Measurements from ENCODE around the gene RFNG. TPM values are rescaled to one million over a fixed set of nuclear protein-coding genes. Genes with fewer than 3 reads are reported as not detected.

Gene RFNG
- total RNA-seq, 4 donors from 2014 or later = 33.2 to 92.0 (median 48.8) TPM

- in situ Hi-C loops (cut with MboI; ENCODE audit: low pct_ligation_motif_present in 1 of 4, low pct_unique_long_range_greater_than_20kb in 1 of 4, low sequenced_read_pairs in 3 of 4) (no loop called here), intact Hi-C loops (cut with DNase I; ENCODE audit: low total_unique reads) (no loop called here)
- no peak for DNase-seq
- peaks cover 0 to 46% (median 22%) of the 10 kb centered on the region in 4 donors for H3K36me3 ChIP-seq
- H3K27me3 ChIP-seq = no peaks in the 10 kb centered on the region
- 92% methylated on average over 37 of the region's 37 CpGs; no CpG with 5 or more reads in 1 of the 2 donors for WGBS, 2 donors (ENCODE audit: low coverage in 1 of 2)
- H3K9me3 ChIP-seq = no peaks in the 10 kb centered on the region
- H3K4me1 ChIP-seq = peaks cover 21 to 31% (median 25%) of the 10 kb centered on the region in 4 donors
- H3K4me3 ChIP-seq = no peak overlapping the region
- TF ChIP-seq POLR2A (IDR thresholded peaks at IDR 0.05) = no peak
- TF ChIP-seq CTCF (IDR thresholded peaks at IDR 0.05) = no peak
- TF ChIP-seq POLR2AphosphoS5 (IDR thresholded peaks at IDR 0.05) = no peak
- no peak for TF ChIP-seq EP300 (IDR thresholded peaks at IDR 0.05; ENCODE audit: low read depth)
- H3K27ac ChIP-seq = no peak overlapping the region
Observed at GRCh38 chr17:82094931-82095776, 43.5 kb upstream of the RFNG start.

- no peak for DNase-seq
- Histone ChIP-seq H3K4me3 (no peak overlapping the region), H3K4me1 (peaks cover 11 to 18% (median 13%) of the 10 kb centered on the region in 4 donors), H3K27ac (no peak overlapping the region), H3K36me3 (peaks cover 0 to 65% (median 32%) of the 10 kb centered on the region in 4 donors), H3K9me3 (no peaks in the 10 kb centered on the region), H3K27me3 (no peaks in the 10 kb centered on the region)
- 95% methylated on average over 21 of the region's 40 CpGs; no CpG with 5 or more reads in 1 of the 2 donors for WGBS, 2 donors (ENCODE audit: low coverage in 1 of 2)
- no peak for TF ChIP-seq EP300 (IDR thresholded peaks at IDR 0.05; ENCODE audit: low read depth)
- in situ Hi-C loops (cut with MboI; ENCODE audit: low pct_ligation_motif_present in 1 of 4, low pct_unique_long_range_greater_than_20kb in 1 of 4, low sequenced_read_pairs in 3 of 4) = no loop called here
- intact Hi-C loops (cut with DNase I; ENCODE audit: low total_unique reads) = no loop called here
Observed at GRCh38 chr17:82092995-82093751, 41.6 kb upstream of the RFNG start.

GRCh38 chr17:82092628-82092994 lies 41.0 kb upstream of the RFNG start:
- H3K36me3 ChIP-seq = peaks cover 0 to 71% (median 35%) of the 10 kb centered on the region in 4 donors
- TF ChIP-seq POLR2A (IDR thresholded peaks at IDR 0.05) = no peak
- TF ChIP-seq EP300 (IDR thresholded peaks at IDR 0.05; ENCODE audit: low read depth) = no peak
- no peak for TF ChIP-seq CTCF (IDR thresholded peaks at IDR 0.05)
- no peak for TF ChIP-seq POLR2AphosphoS5 (IDR thresholded peaks at IDR 0.05)
- no peak overlapping the region for H3K4me3 ChIP-seq
- H3K27me3 ChIP-seq = no peaks in the 10 kb centered on the region
- no peak overlapping the region for H3K27ac ChIP-seq
- WGBS, 2 donors (ENCODE audit: low coverage in 1 of 2) = 94% methylated on average over 19 of the region's 20 CpGs; no CpG with 5 or more reads in 1 of the 2 donors
- H3K4me1 ChIP-seq = peaks cover 11 to 17% (median 13%) of the 10 kb centered on the region in 4 donors
- in situ Hi-C loops (cut with MboI; ENCODE audit: low pct_ligation_motif_present in 1 of 4, low pct_unique_long_range_greater_than_20kb in 1 of 4, low sequenced_read_pairs in 3 of 4) = no loop called here
- intact Hi-C loops (cut with DNase I; ENCODE audit: low total_unique reads) = no loop called here
- peak; percentile 7 for DNase-seq
- no peaks in the 10 kb centered on the region for H3K9me3 ChIP-seq

- TF ChIP-seq CTCF (IDR thresholded peaks at IDR 0.05) (no peak), POLR2AphosphoS5 (IDR thresholded peaks at IDR 0.05) (no peak), POLR2A (IDR thresholded peaks at IDR 0.05) (no peak), EP300 (IDR thresholded peaks at IDR 0.05; ENCODE audit: low read depth) (no peak)
- H3K4me3 ChIP-seq = no peak overlapping the region
- H3K9me3 ChIP-seq = no peaks in the 10 kb centered on the region
- peaks cover 0 to 75% (median 38%) of the 10 kb centered on the region in 4 donors for H3K36me3 ChIP-seq
- H3K27ac ChIP-seq = no peak overlapping the region
- no peaks in the 10 kb centered on the region for H3K27me3 ChIP-seq
- intact Hi-C loops (cut with DNase I; ENCODE audit: low total_unique reads) = no loop called here
- DNase-seq = no peak
- WGBS, 2 donors (ENCODE audit: low coverage in 1 of 2) = 93% methylated on average over 17 of the region's 23 CpGs; no CpG with 5 or more reads in 1 of the 2 donors
- in situ Hi-C loops (cut with MboI; ENCODE audit: low pct_ligation_motif_present in 1 of 4, low pct_unique_long_range_greater_than_20kb in 1 of 4, low sequenced_read_pairs in 3 of 4) = no loop called here
- peaks cover 9 to 12% (median 10%) of the 10 kb centered on the region in 4 donors for H3K4me1 ChIP-seq
Observed at GRCh38 chr17:82092094-82092586, 40.5 kb upstream of the RFNG start.

Data from transverse colon (tissue), 4 donors.